Activated effector memory CD4-positive, alpha-beta T cell treated with Interleukin-2 at 50 U/mL for 16 hours (primary cell): Measurements from ENCODE around the gene ARAP2.

ENCODE experiments used
- DNase-seq: peaks from one replicate; pipeline ENCODE4 v3.0.0-alpha.2; 2020

The ARAP2 gene

GRCh38 chr4:36177946-36178345, 66.4 kb downstream of the ARAP2 start:
- no peak for DNase-seq

DNA sequence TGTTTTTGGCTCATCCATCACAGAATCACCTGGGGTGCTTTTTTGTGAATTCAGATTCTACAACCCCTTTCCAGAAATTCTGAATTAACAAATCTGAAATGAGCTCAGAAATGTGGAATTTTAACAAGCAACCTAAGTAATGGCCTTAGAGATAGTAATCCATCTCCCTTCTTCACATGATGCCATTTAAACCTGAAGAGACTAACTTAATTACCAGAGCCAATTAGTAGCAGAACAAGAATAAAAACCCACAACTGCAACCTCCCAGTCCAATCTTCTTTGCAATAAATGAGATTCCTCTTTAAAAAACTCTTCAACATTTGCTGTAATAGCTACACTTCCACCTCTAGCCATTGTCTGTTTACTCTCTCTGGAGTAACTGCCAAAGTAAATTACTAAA, 69.7 kb downstream of the ARAP2 start:
- no peak for DNase-seq

- DNase-seq = no peak
These were observed 70.4 kb downstream of the ARAP2 start for GRCh38 chr4:36173905-36174304.

DNA sequence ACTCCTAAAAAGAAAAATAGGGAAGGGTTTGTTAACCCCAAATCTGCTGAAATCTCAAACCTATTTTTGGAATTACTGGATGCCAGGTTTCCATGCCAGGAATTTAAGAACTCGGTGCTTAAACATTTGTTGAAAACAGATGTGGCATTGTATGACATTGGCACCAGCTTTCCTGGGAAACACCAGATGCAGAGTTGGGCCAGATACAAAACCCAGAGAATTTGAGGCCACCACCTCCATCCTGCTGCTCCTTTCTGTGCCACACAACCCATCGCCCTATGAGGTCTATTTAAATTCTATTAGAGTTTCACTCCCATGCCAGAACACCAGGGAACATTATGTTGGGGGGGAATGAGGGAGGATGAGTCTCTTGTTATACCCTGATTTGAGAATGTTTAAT, 71.7 kb downstream of the ARAP2 start:
- no peak for DNase-seq

GRCh38 chr4:36168127-36168878, 76.0 kb downstream of the ARAP2 start:
- no peak for DNase-seq

DNA sequence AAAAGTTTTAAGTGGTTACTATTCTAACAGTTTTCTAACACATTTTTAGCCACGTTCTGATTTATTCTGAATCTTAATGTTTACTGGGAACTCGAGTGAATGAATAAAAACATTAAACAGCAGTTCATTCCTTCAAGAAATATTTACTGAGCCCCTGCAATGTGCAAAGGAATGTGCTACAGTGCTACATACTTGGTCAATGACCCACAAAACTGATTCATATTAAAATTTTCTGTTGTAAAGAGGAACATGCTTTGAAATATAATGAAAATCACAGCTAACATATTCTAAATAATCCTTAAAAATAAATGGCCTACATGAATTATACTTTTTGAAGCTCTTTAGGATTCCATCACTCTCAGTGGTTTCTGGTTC, 78.7 kb downstream of the ARAP2 start:
- no peak for DNase-seq

DNA sequence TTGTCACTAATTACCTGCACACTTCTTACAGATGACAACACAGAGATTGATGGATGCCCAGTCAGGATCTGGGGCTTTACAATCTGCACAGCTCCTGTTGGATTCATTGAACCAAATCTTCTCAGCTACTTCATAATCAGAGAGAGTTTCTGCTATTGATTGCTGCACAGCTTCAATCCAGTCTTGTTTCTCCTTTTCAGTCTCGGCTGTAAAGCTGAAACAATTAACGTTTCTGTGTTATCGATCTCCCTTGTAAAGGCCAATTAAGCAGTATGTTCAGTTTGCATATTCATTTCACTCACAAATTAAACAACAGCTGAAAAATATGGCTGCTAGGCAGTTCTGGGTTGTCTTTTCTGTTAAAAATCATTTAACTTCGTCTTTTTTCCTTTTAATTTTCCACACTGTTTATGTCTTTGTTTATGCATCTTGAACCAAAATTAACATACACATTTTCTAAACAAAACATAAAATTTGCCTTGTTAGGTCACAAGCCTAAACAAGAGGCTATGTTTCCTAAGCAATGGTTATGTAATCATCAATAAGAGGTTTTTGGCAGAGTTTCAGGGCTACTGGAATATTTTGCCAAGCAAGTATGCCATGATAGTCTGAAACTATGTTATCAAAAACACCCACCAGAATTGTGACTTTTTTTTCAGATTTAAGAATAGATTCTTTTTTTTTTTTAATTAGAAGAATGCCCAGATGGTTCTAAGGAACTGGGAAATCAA, 79.2 kb downstream of the ARAP2 start:
- no peak for DNase-seq

- no peak for DNase-seq
These were observed 81.1 kb downstream of the ARAP2 start for GRCh38 chr4:36163198-36163597.

- no peak for DNase-seq
These were observed 85.1 kb downstream of the ARAP2 start for GRCh38 chr4:36159208-36159607.

- DNase-seq = no peak
These were observed 91.6 kb downstream of the ARAP2 start for GRCh38 chr4:36152735-36153134.

- DNase-seq = no peak
These were observed 101.8 kb downstream of the ARAP2 start for GRCh38 chr4:36142504-36142903.

DNA sequence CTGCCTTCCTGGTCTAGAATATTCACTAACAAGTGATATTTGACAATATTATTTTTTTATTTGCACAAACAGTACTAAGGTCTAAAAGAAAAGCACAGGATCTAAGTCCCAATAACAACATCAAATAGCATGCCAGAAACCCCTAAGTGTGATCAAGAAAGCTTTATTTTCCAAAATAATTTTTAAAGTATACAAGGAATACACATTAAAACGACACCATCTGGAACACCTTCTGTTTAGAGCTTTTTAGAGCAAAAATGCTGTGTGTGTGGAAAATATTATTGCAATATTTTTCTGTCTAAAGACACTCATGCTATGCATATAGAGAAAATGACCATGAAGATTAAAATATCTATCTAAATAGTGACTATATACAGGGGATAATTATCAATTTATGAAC, 103.1 kb downstream of the ARAP2 start:
- no peak for DNase-seq

- DNase-seq = no peak
These were observed 103.9 kb downstream of the ARAP2 start for GRCh38 chr4:36140421-36140820.

DNA sequence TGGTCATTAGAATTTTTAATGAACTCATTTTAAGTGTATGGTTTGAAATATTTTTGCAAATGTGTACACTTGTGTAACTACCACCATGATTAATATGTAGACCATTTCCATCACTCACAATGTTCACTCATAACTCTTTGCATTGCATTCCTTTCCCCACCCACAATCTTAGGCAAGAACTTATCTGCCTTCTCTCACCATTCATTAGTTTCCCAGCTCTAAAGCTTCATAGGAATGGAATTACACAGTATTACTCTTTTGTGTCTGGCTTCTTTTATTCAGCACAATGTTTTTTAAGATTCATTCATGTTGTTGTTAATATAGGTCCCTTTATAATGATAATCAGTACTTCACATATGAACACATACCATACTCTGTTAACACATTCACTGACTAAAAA, 106.1 kb downstream of the ARAP2 start:
- no peak for DNase-seq

GRCh38 chr4:36137336-36137735, 107.0 kb downstream of the ARAP2 start:
- DNase-seq = no peak

- no peak for DNase-seq
These were observed 110.7 kb downstream of the ARAP2 start for GRCh38 chr4:36133658-36134057.

- DNase-seq = no peak
These were observed 111.2 kb downstream of the ARAP2 start for GRCh38 chr4:36133086-36133485.

GRCh38 chr4:36130641-36131040, 113.7 kb downstream of the ARAP2 start:
- DNase-seq = no peak

- DNase-seq = no peak
These were observed 115.6 kb downstream of the ARAP2 start for GRCh38 chr4:36128689-36129088.

GRCh38 chr4:36123906-36124305, 120.4 kb downstream of the ARAP2 start:
- no peak for DNase-seq

GRCh38 chr4:36115312-36115711, 129.0 kb downstream of the ARAP2 start:
- no peak for DNase-seq

- DNase-seq = no peak
These were observed 133.1 kb downstream of the ARAP2 start for GRCh38 chr4:36111172-36111571.

GRCh38 chr4:36099509-36099908, 144.8 kb downstream of the ARAP2 start:
- DNase-seq = no peak

GRCh38 chr4:36094995-36095394, 149.3 kb downstream of the ARAP2 start:
- no peak for DNase-seq

GRCh38 chr4:36091997-36092396, 152.3 kb downstream of the ARAP2 start:
- DNase-seq = no peak
